ENCODE measurements around the gene ABCD3.

The ABCD3 gene

DNA sequence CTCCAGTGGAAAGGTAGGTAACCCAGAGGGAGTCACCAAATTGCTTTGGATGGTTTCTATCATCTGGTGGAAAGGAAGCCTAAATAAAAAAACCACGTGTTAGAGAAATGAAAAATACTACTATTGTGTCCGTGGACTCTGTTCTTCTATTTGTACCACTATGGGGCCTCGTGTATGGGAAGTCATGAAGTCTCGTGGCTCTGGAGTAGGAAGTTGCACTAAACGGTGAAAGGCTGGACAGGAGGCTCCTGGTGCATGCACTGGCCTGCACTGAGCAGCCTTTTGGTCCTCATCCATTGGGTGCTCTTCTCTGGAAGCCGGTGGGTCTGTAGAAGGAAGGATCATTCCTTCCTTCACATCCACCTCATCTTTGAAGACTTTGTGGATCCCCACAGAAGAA is 106.3 kb downstream of the ABCD3 start:
- TF ChIP-seq, protein P1, sequence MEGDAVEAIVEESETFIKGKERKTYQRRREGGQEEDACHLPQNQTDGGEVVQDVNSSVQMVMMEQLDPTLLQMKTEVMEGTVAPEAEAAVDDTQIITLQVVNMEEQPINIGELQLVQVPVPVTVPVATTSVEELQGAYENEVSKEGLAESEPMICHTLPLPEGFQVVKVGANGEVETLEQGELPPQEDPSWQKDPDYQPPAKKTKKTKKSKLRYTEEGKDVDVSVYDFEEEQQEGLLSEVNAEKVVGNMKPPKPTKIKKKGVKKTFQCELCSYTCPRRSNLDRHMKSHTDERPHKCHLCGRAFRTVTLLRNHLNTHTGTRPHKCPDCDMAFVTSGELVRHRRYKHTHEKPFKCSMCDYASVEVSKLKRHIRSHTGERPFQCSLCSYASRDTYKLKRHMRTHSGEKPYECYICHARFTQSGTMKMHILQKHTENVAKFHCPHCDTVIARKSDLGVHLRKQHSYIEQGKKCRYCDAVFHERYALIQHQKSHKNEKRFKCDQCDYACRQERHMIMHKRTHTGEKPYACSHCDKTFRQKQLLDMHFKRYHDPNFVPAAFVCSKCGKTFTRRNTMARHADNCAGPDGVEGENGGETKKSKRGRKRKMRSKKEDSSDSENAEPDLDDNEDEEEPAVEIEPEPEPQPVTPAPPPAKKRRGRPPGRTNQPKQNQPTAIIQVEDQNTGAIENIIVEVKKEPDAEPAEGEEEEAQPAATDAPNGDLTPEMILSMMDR (IDR thresholded peaks at IDR 0.05; ENCODE audit: control insufficient read depth, extremely low read depth, insufficient read depth) = no peak
- DNase-seq (ENCODE audit: low read depth) = no peak
- no peak overlapping the region for H3K4me3 ChIP-seq (ENCODE audit: low read depth, low read length)

DNA sequence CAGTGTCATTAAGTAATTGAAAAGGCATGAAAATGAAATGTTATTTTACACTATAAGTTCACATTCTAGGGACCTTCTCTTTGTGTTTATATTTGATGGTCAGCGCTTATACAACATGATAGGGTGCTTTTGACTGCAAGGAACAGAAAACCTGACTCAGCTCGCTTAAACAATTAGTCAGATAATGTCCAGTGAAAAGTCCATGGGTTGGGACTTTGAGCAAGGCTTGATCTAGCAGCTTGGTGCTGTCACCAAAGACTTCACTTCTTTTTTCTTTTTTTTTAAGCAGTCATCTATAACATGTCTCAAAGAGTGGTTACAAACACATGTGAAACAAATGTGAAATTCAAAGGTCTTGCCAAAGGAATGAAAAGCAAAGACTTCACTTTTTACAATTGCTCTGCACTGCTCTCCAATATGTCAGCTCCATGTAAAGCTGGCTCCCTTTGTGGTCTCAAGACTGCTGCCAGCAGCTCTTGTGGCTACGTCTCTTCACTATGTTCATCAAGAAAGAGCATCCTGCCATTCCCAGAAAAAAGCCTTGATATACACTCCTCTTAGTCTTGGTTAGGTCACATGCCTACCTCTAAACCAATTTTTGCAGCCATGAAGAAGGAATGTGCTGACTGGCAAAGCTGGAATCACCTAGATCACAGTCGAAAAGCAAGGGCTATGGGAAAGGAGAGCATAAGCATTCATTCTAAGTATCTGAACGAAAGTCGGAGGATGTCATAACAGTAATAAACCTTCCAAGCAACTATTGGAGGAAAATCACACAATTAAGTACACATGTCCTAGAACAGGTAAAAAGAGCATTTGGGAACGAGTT is 108.2 kb downstream of the ABCD3 start:
- TF ChIP-seq, protein P1 (IDR thresholded peaks at IDR 0.05; ENCODE audit: control insufficient read depth, extremely low read depth, insufficient read depth) = no peak
- no peak for DNase-seq (ENCODE audit: low read depth)
- no peak overlapping the region for H3K4me3 ChIP-seq (ENCODE audit: low read depth, low read length)

DNA sequence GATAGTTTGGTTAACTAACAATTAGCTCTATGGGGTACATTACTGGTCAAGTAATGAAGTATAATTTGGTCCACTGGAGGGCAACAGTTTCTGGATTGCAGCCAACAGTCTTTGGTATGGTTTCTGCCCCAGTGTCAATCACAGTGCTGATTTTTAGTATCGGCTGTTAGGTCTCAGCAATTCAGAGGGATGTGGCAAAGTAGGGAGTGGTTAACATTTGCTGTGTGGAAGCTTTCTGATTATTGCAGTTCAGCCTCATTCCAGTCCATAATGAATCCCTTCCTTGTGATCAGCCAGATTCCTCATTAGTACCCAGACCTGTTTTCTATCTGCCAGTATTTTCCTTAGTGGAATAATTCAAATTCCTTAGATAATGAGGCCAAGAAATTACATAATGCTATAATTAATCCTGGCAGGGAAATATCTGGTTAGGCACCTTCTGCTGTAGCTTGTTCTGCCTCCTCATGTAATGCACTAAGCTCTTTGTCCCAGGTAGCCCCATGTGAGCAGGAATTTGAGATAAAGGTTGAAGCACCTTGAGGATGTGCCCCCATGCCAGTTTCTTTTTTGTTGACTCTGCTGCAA is 109.3 kb downstream of the ABCD3 start:
- TF ChIP-seq, protein P1 (IDR thresholded peaks at IDR 0.05; ENCODE audit: control insufficient read depth, extremely low read depth, insufficient read depth) = peak; percentile 15; the same call in 1 of the 2 replicates
- no peak overlapping the region for H3K4me3 ChIP-seq (ENCODE audit: low read depth, low read length)
- no peak for DNase-seq (ENCODE audit: low read depth)

DNA sequence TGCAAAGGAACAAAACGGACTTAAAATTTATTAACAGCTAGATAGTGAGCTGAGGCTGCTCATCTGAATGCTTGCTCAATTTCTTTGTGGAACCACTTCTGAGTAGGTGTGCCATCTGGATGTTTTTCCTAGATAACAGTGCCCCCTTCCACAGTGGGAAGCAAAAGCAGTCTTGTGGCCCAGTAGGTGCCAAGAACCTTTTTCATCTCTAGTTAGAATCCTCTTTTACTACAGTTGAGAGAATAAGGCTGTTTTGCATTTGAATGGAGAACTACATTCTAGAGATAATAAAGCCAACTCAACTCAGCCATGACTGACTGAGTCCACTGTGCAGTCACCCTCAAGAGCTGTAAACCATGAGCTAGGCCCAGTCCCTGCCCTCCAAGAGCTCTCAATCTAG is 110.1 kb downstream of the ABCD3 start:
- TF ChIP-seq, protein P1 (IDR thresholded peaks at IDR 0.05; ENCODE audit: control insufficient read depth, extremely low read depth, insufficient read depth) = no peak
- no peak overlapping the region for H3K4me3 ChIP-seq (ENCODE audit: low read depth, low read length)
- no peak for DNase-seq (ENCODE audit: low read depth)

DNA sequence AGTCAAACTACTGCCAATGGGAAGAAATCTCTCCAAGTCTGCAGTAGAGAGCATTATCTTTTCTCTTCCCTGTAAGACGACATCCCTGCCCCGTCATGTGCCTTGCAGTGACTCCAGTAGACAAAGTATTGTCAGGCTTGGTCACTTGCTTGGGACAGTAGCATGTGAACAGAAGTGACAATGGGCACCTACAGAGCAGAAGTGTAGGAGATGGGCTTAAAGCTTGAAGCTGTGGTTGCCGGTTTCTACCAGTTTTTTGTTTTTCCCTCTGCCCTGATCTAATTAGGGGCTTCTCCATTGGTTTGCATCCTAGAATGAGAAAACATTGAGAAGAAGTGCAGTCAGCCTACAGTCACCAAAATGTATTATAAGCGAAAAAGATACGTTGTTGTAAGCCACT is 110.6 kb downstream of the ABCD3 start:
- TF ChIP-seq, protein P1 (IDR thresholded peaks at IDR 0.05; ENCODE audit: control insufficient read depth, extremely low read depth, insufficient read depth) = no peak

DNA sequence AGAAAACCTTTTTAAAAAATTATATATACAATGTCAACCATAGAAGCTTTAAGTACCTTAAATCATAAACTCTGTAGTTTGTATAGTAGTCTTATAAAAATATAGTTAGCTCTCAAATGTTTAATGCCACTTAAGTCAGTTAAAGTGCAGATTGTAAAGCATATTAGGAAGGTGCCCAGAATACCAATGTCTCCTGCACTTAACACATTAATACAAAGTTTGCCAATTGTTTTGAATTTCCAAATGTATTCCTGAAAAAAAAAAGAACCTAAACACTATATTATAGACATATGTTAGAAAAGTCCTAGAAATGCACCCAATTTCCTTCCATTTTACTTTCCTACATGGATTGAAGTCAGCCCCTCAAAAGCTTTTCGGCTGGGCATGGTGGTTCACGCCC is 111.2 kb downstream of the ABCD3 start:
- TF ChIP-seq, protein P1 (IDR thresholded peaks at IDR 0.05; ENCODE audit: control insufficient read depth, extremely low read depth, insufficient read depth) = no peak
- DNase-seq (ENCODE audit: low read depth) = no peak

More for the DNA sequence above, 110.6 kb downstream of the ABCD3 start:
- DNase-seq (ENCODE audit: low read depth) = no peak
- no peak overlapping the region for H3K4me3 ChIP-seq (ENCODE audit: low read depth, low read length)

More for the DNA sequence above, 111.2 kb downstream of the ABCD3 start:
- no peak overlapping the region for H3K4me3 ChIP-seq (ENCODE audit: low read depth, low read length)

All from LNCaP clone FGC (cell line).